Parathyroid adenoma (tissue), 2 donors: ENCODE data around the gene TEX19.

Experiments used
- H2AFZ ChIP-seq: fragments of 300-600 bp; sonication (generic); one replicate; pipeline ENCODE4 v1.7.0; 2017; ENCODE audit warnings: antibody characterized with exemption, mild to moderate bottlenecking
- H3K27ac ChIP-seq: fragments of 300-600 bp; sonication (generic); one replicate; pipeline ENCODE4 v1.7.0; 2017
- H3K27me3 ChIP-seq: fragments of 300-600 bp; sonication (generic); one replicate; pipeline ENCODE4 v1.7.0; 2017; ENCODE audit warnings: low read length; ENCODE audit not compliant: control insufficient read depth, insufficient read depth
- H3K36me3 ChIP-seq: fragments of 300-600 bp; sonication (generic); one replicate; pipeline ENCODE4 v1.7.0; 2017; ENCODE audit warnings: low read length; ENCODE audit not compliant: control insufficient read depth, insufficient read depth
- H3K4me1 ChIP-seq: fragments of 300-600 bp; sonication (generic); one replicate; pipeline ENCODE4 v1.7.0; 2017; ENCODE audit warnings: control low read depth
- H3K4me2 ChIP-seq: fragments of 300-600 bp; sonication (generic); one replicate; pipeline ENCODE4 v1.7.0; 2017; ENCODE audit warnings: low read length
- H3K4me3 ChIP-seq: fragments of 300-600 bp; sonication (generic); one replicate; pipeline ENCODE4 v1.7.0; 2017; ENCODE audit warnings: low read depth, low read length
- H3K79me2 ChIP-seq: fragments of 300-600 bp; sonication (generic); one replicate; pipeline ENCODE4 v1.7.0; 2017; ENCODE audit warnings: control low read depth
- H3K9ac ChIP-seq: fragments of 300-600 bp; sonication (generic); one replicate; pipeline ENCODE4 v1.7.0; 2017; ENCODE audit warnings: mild to moderate bottlenecking
- H3K9me3 ChIP-seq: fragments of 300-600 bp; sonication (generic); one replicate; pipeline ENCODE4 v1.7.0; 2017; ENCODE audit warnings: low read length; ENCODE audit not compliant: control insufficient read depth
- CTCF ChIP-seq: fragments of 300-600 bp; sonication (generic); IDR thresholded peaks from one replicate; pipeline ENCODE4 v1.7.0; 2017; ENCODE audit warnings: antibody characterized with exemption, mild to moderate bottlenecking
- donor health status: primary hyperparathyroidism.

The TEX19 gene

GRCh38 chr17:82403662-82404660 is 44.9 kb downstream of the TEX19 start:
- H3K36me3 ChIP-seq: no peaks in the 10 kb centered on the region
- no peaks in the 10 kb centered on the region for H3K4me1 ChIP-seq
- no peak overlapping the region for H2AFZ ChIP-seq
- H3K27ac ChIP-seq: no peak overlapping the region
- no peak for TF ChIP-seq CTCF
- H3K27me3 ChIP-seq: no peaks in the 10 kb centered on the region
- no peak overlapping the region for H3K4me3 ChIP-seq
- H3K9me3 ChIP-seq: no peaks in the 10 kb centered on the region
- H3K4me2 ChIP-seq: no peak overlapping the region
- H3K9ac ChIP-seq: no peak overlapping the region
- H3K79me2 ChIP-seq: peaks cover 8% of the 10 kb centered on the region

GRCh38 chr17:82405051-82405450 is 46.0 kb downstream of the TEX19 start:
- no peak overlapping the region for H3K9ac ChIP-seq
- H3K27ac ChIP-seq: no peak overlapping the region
- H3K4me3 ChIP-seq: no peak overlapping the region
- no peaks in the 10 kb centered on the region for H3K4me1 ChIP-seq
- no peaks in the 10 kb centered on the region for H3K36me3 ChIP-seq
- H2AFZ ChIP-seq: no peak overlapping the region
- no peak for TF ChIP-seq CTCF
- H3K9me3 ChIP-seq: no peaks in the 10 kb centered on the region
- no peak overlapping the region for H3K4me2 ChIP-seq
- peaks cover 18% of the 10 kb centered on the region for H3K79me2 ChIP-seq
- no peaks in the 10 kb centered on the region for H3K27me3 ChIP-seq

GRCh38 chr17:82406131-82406671 is 47.2 kb downstream of the TEX19 start:
- Histone ChIP-seq H3K9ac (no peak overlapping the region), H3K9me3 (no peaks in the 10 kb centered on the region), H3K4me3 (no peak overlapping the region), H3K79me2 (peaks cover 23% of the 10 kb centered on the region), H3K4me1 (no peaks in the 10 kb centered on the region), H3K4me2 (no peak overlapping the region), H3K27me3 (no peaks in the 10 kb centered on the region), H3K27ac (no peak overlapping the region), H3K36me3 (no peaks in the 10 kb centered on the region), H2AFZ (no peak overlapping the region)
- TF ChIP-seq CTCF: no peak

GRCh38 chr17:82407255-82407654 is 48.2 kb downstream of the TEX19 start:
- H3K36me3 ChIP-seq: no peaks in the 10 kb centered on the region
- H3K9me3 ChIP-seq: no peaks in the 10 kb centered on the region
- no peak for TF ChIP-seq CTCF
- H3K79me2 ChIP-seq: peaks cover 32% of the 10 kb centered on the region
- H3K4me1 ChIP-seq: no peaks in the 10 kb centered on the region
- no peak overlapping the region for H3K4me2 ChIP-seq
- H3K27ac ChIP-seq: no peak overlapping the region
- no peak overlapping the region for H2AFZ ChIP-seq
- H3K4me3 ChIP-seq: no peak overlapping the region
- no peak overlapping the region for H3K9ac ChIP-seq
- H3K27me3 ChIP-seq: no peaks in the 10 kb centered on the region
